Liver (tissue), 9 donors: ENCODE results near the gene MYLIP. TPM values are rescaled to one million over a fixed set of nuclear protein-coding genes. Genes with fewer than 3 reads are reported as not detected.

Experiments
- DNase-seq: peaks from one replicate; pipeline ENCODE4 v3.0.0-alpha.2; 2017; ENCODE audit warnings: low spot score
- H3K27ac ChIP-seq, 2 donors: one replicate each; pipeline ENCODE4 v1.7.0; 2013; ENCODE audit warnings: inconsistent platforms in 2 of 2, low read length in 2 of 2, control low read depth in 1 of 2, low read depth in 1 of 2, mild to moderate bottlenecking in 1 of 2
- H3K27me3 ChIP-seq, 4 donors: one replicate each; pipeline versions ENCODE4 v1.6.1 to v1.7.0; 2013; ENCODE audit warnings: low read length in 3 of 4, inconsistent platforms in 1 of 4, mild to moderate bottlenecking in 1 of 4, moderate library complexity in 1 of 4; ENCODE audit not compliant: control insufficient read depth in 4 of 4, insufficient read depth in 4 of 4
- H3K36me3 ChIP-seq, 4 donors: one replicate each; pipeline versions ENCODE4 v1.6.1 to v1.7.0; 2013; ENCODE audit warnings: low read length in 3 of 4, mild to moderate bottlenecking in 3 of 4, low read depth in 1 of 4, moderate library complexity in 1 of 4; ENCODE audit not compliant: control insufficient read depth in 4 of 4, insufficient read depth in 3 of 4
- H3K4me1 ChIP-seq, 4 donors: one replicate each; pipeline versions ENCODE4 v1.6.1 to v1.7.0; 2013; ENCODE audit warnings: low read length in 3 of 4, mild to moderate bottlenecking in 3 of 4, moderate library complexity in 1 of 4; ENCODE audit not compliant: control insufficient read depth in 4 of 4, insufficient read depth in 4 of 4
- H3K4me3 ChIP-seq, 3 donors: one replicate each; pipeline versions ENCODE4 v1.6.1 to v1.7.0; 2013; ENCODE audit warnings: low read length in 3 of 3, control low read depth in 1 of 3, low read depth in 1 of 3, mild to moderate bottlenecking in 1 of 3
- H3K9ac ChIP-seq, 2 donors: one replicate each; pipeline ENCODE4 v1.7.0; 2013; ENCODE audit warnings: low read length in 2 of 2, mild to moderate bottlenecking in 2 of 2, moderate library complexity in 2 of 2, control low read depth in 1 of 2, low read depth in 1 of 2
- H3K9me3 ChIP-seq, 4 donors: one replicate each; pipeline versions ENCODE4 v1.6.1 to v1.7.0; 2013; ENCODE audit warnings: low read length in 3 of 4; ENCODE audit not compliant: control insufficient read depth in 4 of 4
- EGR1 ChIP-seq, 2 donors: IDR thresholded peaks; 2 replicates each; pipeline ENCODE4 v1.6.1; 2016 to 2018; ENCODE audit warnings: antibody characterized with exemption in 2 of 2, low read depth in 2 of 2
- FOXA2 ChIP-seq: IDR thresholded peaks from 2 replicates; pipeline ENCODE4 v1.6.1; 2016; ENCODE audit warnings: antibody characterized with exemption
- GABPA ChIP-seq, 2 donors: IDR thresholded peaks in 1 of 2; conservative IDR thresholded peaks in 1 of 2; 2 replicates each; pipeline ENCODE4 v1.6.1; 2016; ENCODE audit warnings: antibody characterized with exemption in 2 of 2, mild to moderate bottlenecking in 1 of 2, moderate library complexity in 1 of 2
- HNF4A ChIP-seq, 2 donors: conservative IDR thresholded peaks; 2 replicates each; pipeline ENCODE4 v1.6.1; 2016; ENCODE audit warnings: antibody characterized with exemption in 2 of 2, mild to moderate bottlenecking in 2 of 2
- HNF4G ChIP-seq: IDR thresholded peaks from 2 replicates; pipeline ENCODE4 v1.6.1; 2016; ENCODE audit warnings: antibody characterized with exemption
- JUND ChIP-seq, 2 donors: IDR thresholded peaks; 2 replicates each; pipeline ENCODE4 v1.6.1; 2016; ENCODE audit warnings: antibody characterized with exemption in 2 of 2
- NR2F2 ChIP-seq: IDR thresholded peaks from 2 replicates; pipeline ENCODE4 v1.6.1; 2016; ENCODE audit warnings: antibody characterized with exemption
- RAD21 ChIP-seq, 2 donors: IDR thresholded peaks; 2 replicates each; pipeline ENCODE4 v1.6.1; 2016; ENCODE audit warnings: antibody characterized with exemption in 2 of 2, mild to moderate bottlenecking in 2 of 2
- RXRA ChIP-seq, 2 donors: IDR thresholded peaks; 2 replicates each; pipeline ENCODE4 v1.6.1; 2017 to 2018; ENCODE audit warnings: antibody characterized with exemption in 2 of 2, mild to moderate bottlenecking in 1 of 2
- SP1 ChIP-seq: IDR thresholded peaks from 2 replicates; pipeline ENCODE4 v1.6.1; 2018; ENCODE audit warnings: antibody characterized with exemption, mild to moderate bottlenecking
- TAF1 ChIP-seq: conservative IDR thresholded peaks from 2 replicates; pipeline ENCODE4 v1.6.1; 2016; ENCODE audit warnings: antibody characterized with exemption, mild to moderate bottlenecking
- YY1 ChIP-seq: IDR thresholded peaks from 2 replicates; pipeline ENCODE4 v1.6.1; 2016; ENCODE audit warnings: antibody characterized with exemption, mild to moderate bottlenecking
- WGBS: extraction: QIAGEN DNeasy Blood & Tissue Kit; methylation state at CpG from one replicate; pipeline ENCODE4 v1.1.7; 2013; 5-methylcytosine and 5-hydroxymethylcytosine counted together
- polyA plus RNA-seq, 2 donors: library from polyadenylated mRNA; stranded (reverse) in 1 of 2; unstranded in 1 of 2; fragments of 200-250 nt in 1 of 2; fragments of >200 nt in 1 of 2; fragmentation: Nextera tagmentation in 1 of 2; extraction: Ambion mirVana in 1 of 2; gene quantifications; one replicate each; pipeline versions ENCODE4 v1.2.1 to v1.2.3, GENCODE V29; 2013 to 2015
- total RNA-seq, 2 donors: library from RNA; depleted of rRNA; stranded (reverse); fragments of >200 nt; gene quantifications; one replicate each; pipeline ENCODE4 v1.2.3, GENCODE V29; 2014
- TF ChIP-seq, protein P1 (sequence below): IDR thresholded peaks from 2 replicates; pipeline ENCODE4 v1.6.1; 2016; ENCODE audit warnings: antibody characterized with exemption, mild to moderate bottlenecking
- TF ChIP-seq, protein P2 (sequence below): fragments of 150-350 bp; IDR thresholded peaks from 2 replicates; pipeline ENCODE4 v1.5.1; 2017; ENCODE audit warnings: improper control_type of control experiment, low read depth, low read length; ENCODE audit not compliant: missing input control
- TF ChIP-seq, protein P3 (sequence below): IDR thresholded peaks from 2 replicates; pipeline ENCODE4 v1.6.1; 2016; ENCODE audit warnings: antibody characterized with exemption
- TF ChIP-seq, protein P4 (sequence below): IDR thresholded peaks from 2 replicates; pipeline ENCODE4 v1.6.1; 2016; ENCODE audit warnings: antibody characterized with exemption
- TF ChIP-seq, protein P5 (sequence below): IDR thresholded peaks from 2 replicates; pipeline ENCODE4 v1.6.1; 2016; ENCODE audit warnings: antibody characterized with exemption
- donor health status: healthy.
- donor health status: healthy.
- donor health status: healthy.
- donor health status: healthy.
- donor health status: healthy.

Gene MYLIP
- total and polyA plus RNA-seq, 4 donors = 2.7 to 29.4 (median 4.4) TPM

DNA sequence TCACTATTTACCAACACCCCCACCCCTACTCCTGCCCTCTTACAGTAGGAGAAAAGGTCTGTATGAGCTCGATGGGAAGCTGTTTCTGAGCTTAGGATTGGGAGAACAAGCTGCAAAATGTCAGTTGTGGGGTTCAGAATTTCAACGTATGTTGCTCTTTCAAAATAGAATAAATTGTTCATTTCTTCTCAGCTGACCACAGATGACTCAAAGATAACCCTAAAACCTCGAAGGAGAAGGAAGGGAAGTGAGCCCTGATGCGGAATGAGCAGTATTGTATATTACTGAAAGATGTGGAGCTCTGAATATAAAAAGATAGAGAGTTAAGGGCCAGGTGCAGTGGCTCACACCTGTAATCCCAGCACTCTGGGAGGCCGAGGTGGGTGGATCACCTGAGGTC, 35.9 kb upstream of the MYLIP start:
- no peak overlapping the region for H3K4me3 ChIP-seq
- DNase-seq = no peak
- WGBS = 77% methylated on average over 5 of the region's 5 CpGs
- H3K9me3 ChIP-seq = no peaks in the 10 kb centered on the region
- no peak overlapping the region for H3K27ac ChIP-seq
- no peaks in the 10 kb centered on the region for H3K27me3 ChIP-seq
- no peaks in the 10 kb centered on the region for H3K36me3 ChIP-seq
- no peak overlapping the region for H3K9ac ChIP-seq
- no peaks in the 10 kb centered on the region for H3K4me1 ChIP-seq
- TF ChIP-seq, protein P1, sequence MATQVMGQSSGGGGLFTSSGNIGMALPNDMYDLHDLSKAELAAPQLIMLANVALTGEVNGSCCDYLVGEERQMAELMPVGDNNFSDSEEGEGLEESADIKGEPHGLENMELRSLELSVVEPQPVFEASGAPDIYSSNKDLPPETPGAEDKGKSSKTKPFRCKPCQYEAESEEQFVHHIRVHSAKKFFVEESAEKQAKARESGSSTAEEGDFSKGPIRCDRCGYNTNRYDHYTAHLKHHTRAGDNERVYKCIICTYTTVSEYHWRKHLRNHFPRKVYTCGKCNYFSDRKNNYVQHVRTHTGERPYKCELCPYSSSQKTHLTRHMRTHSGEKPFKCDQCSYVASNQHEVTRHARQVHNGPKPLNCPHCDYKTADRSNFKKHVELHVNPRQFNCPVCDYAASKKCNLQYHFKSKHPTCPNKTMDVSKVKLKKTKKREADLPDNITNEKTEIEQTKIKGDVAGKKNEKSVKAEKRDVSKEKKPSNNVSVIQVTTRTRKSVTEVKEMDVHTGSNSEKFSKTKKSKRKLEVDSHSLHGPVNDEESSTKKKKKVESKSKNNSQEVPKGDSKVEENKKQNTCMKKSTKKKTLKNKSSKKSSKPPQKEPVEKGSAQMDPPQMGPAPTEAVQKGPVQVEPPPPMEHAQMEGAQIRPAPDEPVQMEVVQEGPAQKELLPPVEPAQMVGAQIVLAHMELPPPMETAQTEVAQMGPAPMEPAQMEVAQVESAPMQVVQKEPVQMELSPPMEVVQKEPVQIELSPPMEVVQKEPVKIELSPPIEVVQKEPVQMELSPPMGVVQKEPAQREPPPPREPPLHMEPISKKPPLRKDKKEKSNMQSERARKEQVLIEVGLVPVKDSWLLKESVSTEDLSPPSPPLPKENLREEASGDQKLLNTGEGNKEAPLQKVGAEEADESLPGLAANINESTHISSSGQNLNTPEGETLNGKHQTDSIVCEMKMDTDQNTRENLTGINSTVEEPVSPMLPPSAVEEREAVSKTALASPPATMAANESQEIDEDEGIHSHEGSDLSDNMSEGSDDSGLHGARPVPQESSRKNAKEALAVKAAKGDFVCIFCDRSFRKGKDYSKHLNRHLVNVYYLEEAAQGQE = no peak
- TF ChIP-seq RXRA (IDR thresholded peaks at IDR 0.05) (no peak), JUND (IDR thresholded peaks at IDR 0.05) (no peak), NR2F2 (no peak), HNF4G (no peak), EGR1 (IDR thresholded peaks at IDR 0.05; ENCODE audit: low read depth in 2 of 2) (no peak), RAD21 (IDR thresholded peaks at IDR 0.05) (no peak), HNF4A (conservative IDR thresholded peaks at IDR 0.05) (no peak), FOXA2 (no peak), GABPA (IDR thresholded peaks at IDR 0.05 in 1 of 2, conservative IDR thresholded peaks at IDR 0.05 in 1 of 2) (no peak), TAF1 (no peak)
- TF ChIP-seq, protein P2, sequence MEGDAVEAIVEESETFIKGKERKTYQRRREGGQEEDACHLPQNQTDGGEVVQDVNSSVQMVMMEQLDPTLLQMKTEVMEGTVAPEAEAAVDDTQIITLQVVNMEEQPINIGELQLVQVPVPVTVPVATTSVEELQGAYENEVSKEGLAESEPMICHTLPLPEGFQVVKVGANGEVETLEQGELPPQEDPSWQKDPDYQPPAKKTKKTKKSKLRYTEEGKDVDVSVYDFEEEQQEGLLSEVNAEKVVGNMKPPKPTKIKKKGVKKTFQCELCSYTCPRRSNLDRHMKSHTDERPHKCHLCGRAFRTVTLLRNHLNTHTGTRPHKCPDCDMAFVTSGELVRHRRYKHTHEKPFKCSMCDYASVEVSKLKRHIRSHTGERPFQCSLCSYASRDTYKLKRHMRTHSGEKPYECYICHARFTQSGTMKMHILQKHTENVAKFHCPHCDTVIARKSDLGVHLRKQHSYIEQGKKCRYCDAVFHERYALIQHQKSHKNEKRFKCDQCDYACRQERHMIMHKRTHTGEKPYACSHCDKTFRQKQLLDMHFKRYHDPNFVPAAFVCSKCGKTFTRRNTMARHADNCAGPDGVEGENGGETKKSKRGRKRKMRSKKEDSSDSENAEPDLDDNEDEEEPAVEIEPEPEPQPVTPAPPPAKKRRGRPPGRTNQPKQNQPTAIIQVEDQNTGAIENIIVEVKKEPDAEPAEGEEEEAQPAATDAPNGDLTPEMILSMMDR = no peak
- TF ChIP-seq, protein P3, sequence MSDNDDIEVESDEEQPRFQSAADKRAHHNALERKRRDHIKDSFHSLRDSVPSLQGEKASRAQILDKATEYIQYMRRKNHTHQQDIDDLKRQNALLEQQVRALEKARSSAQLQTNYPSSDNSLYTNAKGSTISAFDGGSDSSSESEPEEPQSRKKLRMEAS = no peak
- TF ChIP-seq, protein P4, sequence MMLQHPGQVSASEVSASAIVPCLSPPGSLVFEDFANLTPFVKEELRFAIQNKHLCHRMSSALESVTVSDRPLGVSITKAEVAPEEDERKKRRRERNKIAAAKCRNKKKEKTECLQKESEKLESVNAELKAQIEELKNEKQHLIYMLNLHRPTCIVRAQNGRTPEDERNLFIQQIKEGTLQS = no peak

DNA sequence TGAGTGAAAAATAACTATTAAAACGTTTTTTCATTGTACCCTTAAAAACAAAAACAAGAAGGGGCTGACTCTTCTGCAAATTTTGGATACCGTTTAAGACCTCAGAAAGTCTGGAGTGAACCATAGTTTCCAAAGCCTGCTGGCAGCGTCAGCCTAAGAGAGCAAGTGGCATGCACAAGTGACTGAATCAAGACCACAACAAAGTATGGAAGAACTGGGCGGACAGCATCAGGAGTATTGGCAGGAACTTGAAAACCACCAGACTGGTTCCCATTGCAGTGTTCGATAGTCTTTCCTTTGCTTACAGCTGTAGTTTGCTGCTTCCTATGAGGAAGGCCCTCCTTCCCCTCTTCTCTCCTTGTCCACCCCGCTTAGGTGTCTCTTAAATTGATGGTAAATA, 33.7 kb upstream of the MYLIP start:
- H3K27ac ChIP-seq = no peak overlapping the region
- no peak overlapping the region for H3K4me3 ChIP-seq
- 77% methylated on average over 6 of the region's 6 CpGs for WGBS
- DNase-seq = no peak
- no peaks in the 10 kb centered on the region for H3K27me3 ChIP-seq
- peaks cover 0 to 3% (median 0%) of the 10 kb centered on the region in 4 donors for H3K9me3 ChIP-seq
- no peak overlapping the region for H3K9ac ChIP-seq
- no peaks in the 10 kb centered on the region for H3K4me1 ChIP-seq
- TF ChIP-seq SP1 = no peak
- TF ChIP-seq TAF1 = no peak
- no peak for TF ChIP-seq JUND (IDR thresholded peaks at IDR 0.05)
- TF ChIP-seq, protein P5, sequence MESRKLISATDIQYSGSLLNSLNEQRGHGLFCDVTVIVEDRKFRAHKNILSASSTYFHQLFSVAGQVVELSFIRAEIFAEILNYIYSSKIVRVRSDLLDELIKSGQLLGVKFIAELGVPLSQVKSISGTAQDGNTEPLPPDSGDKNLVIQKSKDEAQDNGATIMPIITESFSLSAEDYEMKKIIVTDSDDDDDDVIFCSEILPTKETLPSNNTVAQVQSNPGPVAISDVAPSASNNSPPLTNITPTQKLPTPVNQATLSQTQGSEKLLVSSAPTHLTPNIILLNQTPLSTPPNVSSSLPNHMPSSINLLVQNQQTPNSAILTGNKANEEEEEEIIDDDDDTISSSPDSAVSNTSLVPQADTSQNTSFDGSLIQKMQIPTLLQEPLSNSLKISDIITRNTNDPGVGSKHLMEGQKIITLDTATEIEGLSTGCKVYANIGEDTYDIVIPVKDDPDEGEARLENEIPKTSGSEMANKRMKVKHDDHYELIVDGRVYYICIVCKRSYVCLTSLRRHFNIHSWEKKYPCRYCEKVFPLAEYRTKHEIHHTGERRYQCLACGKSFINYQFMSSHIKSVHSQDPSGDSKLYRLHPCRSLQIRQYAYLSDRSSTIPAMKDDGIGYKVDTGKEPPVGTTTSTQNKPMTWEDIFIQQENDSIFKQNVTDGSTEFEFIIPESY = no peak
- TF ChIP-seq HNF4G = no peak
- no peak for TF ChIP-seq GABPA (IDR thresholded peaks at IDR 0.05 in 1 of 2, conservative IDR thresholded peaks at IDR 0.05 in 1 of 2)
- TF ChIP-seq HNF4A (conservative IDR thresholded peaks at IDR 0.05) = no peak
- no peak for TF ChIP-seq RXRA (IDR thresholded peaks at IDR 0.05)
- TF ChIP-seq, protein P2 = no peak
- no peak for TF ChIP-seq RAD21 (IDR thresholded peaks at IDR 0.05)
- TF ChIP-seq, protein P4 = no peak
- no peak for TF ChIP-seq NR2F2
- no peak for TF ChIP-seq YY1
- no peaks in the 10 kb centered on the region for H3K36me3 ChIP-seq
